Smooth muscle cell (in vitro differentiated cells): Measurements from ENCODE around the gene RELL1. TPM values are rescaled to one million over a fixed set of nuclear protein-coding genes. Genes with fewer than 3 reads are reported as not detected.

Experiments
- DNase-seq: peaks from one replicate; lab custom pipeline; 2025; ENCODE audit not compliant: unreplicated experiment; lab: John Stamatoyannopoulos, UW
- H2AFZ ChIP-seq: fragments of 200-600 bp; sonication (generic); 2 replicates; pipeline ENCODE4 v1.6.0; 2016; ENCODE audit warnings: antibody characterized with exemption, low read depth, mild to moderate bottlenecking
- H3F3A ChIP-seq: fragments of 200-600 bp; sonication (generic); 2 replicates; pipeline ENCODE4 v1.6.0; 2017; ENCODE audit warnings: antibody characterized with exemption, low read depth
- H3K27ac ChIP-seq: fragments of 200-600 bp; sonication (generic); 2 replicates; pipeline ENCODE4 v1.5.1; 2016; ENCODE audit warnings: low read depth, mild to moderate bottlenecking
- H3K27me3 ChIP-seq: fragments of 200-600 bp; sonication (generic); 2 replicates; pipeline ENCODE4 v1.6.1; 2016; ENCODE audit warnings: low read depth, mild to moderate bottlenecking
- H3K36me3 ChIP-seq: fragments of 200-600 bp; sonication (generic); 2 replicates; pipeline ENCODE4 v1.5.1; 2016; ENCODE audit warnings: low read depth
- H3K4me1 ChIP-seq: fragments of 200-600 bp; sonication (generic); 2 replicates; pipeline ENCODE4 v1.5.1; 2016; ENCODE audit warnings: low read depth
- H3K4me2 ChIP-seq: fragments of 200-600 bp; sonication (generic); 2 replicates; pipeline ENCODE4 v1.6.0; 2016; ENCODE audit warnings: mild to moderate bottlenecking
- H3K4me3 ChIP-seq: fragments of 200-600 bp; sonication (generic); 2 replicates; pipeline ENCODE4 v1.5.1; 2016; ENCODE audit warnings: mild to moderate bottlenecking
- H3K79me2 ChIP-seq: fragments of 200-600 bp; sonication (generic); 2 replicates; pipeline ENCODE4 v1.6.0; 2016; ENCODE audit warnings: low read depth, mild to moderate bottlenecking
- H3K9ac ChIP-seq: fragments of 200-600 bp; sonication (generic); 2 replicates; pipeline ENCODE4 v1.6.0; 2016; ENCODE audit warnings: low read depth
- H3K9me3 ChIP-seq: fragments of 200-600 bp; sonication (generic); replicated peaks from 2 replicates; pipeline ENCODE4 v1.5.1; 2016; ENCODE audit warnings: low read depth
- H4K20me1 ChIP-seq: fragments of 200-600 bp; sonication (generic); 2 replicates; pipeline ENCODE4 v1.6.0; 2016; ENCODE audit warnings: low read depth
- WGBS: methylation state at CpG from one replicate; pipeline ENCODE4 v1.1.7; 2016; ENCODE audit warnings: low lambda C conversion rate; 5-methylcytosine and 5-hydroxymethylcytosine counted together
- polyA plus RNA-seq: library from polyadenylated mRNA; unstranded; fragments of >200 nt; fragmentation: Nextera tagmentation; extraction: Ambion mirVana; gene quantifications from 2 replicates; pipeline ENCODE4 v1.2.1, GENCODE V29; 2016
- total RNA-seq: library from RNA; depleted of rRNA; stranded (reverse); fragments of >200 nt; gene quantifications from 2 replicates; pipeline ENCODE4 v1.2.3, GENCODE V29; 2014
- TF ChIP-seq, protein P1 (sequence below): fragments of 200-600 bp; sonication (generic); IDR thresholded peaks from 2 replicates; pipeline ENCODE4 v1.5.1; 2017; ENCODE audit warnings: borderline replicate concordance, mild to moderate bottlenecking, antibody characterized with exemption; ENCODE audit not compliant: insufficient read depth, poor library complexity, severe bottlenecking

Gene RELL1
- total and polyA plus RNA-seq, 2 experiments from 2014 or later: 3.5 to 36.3 TPM

DNA sequence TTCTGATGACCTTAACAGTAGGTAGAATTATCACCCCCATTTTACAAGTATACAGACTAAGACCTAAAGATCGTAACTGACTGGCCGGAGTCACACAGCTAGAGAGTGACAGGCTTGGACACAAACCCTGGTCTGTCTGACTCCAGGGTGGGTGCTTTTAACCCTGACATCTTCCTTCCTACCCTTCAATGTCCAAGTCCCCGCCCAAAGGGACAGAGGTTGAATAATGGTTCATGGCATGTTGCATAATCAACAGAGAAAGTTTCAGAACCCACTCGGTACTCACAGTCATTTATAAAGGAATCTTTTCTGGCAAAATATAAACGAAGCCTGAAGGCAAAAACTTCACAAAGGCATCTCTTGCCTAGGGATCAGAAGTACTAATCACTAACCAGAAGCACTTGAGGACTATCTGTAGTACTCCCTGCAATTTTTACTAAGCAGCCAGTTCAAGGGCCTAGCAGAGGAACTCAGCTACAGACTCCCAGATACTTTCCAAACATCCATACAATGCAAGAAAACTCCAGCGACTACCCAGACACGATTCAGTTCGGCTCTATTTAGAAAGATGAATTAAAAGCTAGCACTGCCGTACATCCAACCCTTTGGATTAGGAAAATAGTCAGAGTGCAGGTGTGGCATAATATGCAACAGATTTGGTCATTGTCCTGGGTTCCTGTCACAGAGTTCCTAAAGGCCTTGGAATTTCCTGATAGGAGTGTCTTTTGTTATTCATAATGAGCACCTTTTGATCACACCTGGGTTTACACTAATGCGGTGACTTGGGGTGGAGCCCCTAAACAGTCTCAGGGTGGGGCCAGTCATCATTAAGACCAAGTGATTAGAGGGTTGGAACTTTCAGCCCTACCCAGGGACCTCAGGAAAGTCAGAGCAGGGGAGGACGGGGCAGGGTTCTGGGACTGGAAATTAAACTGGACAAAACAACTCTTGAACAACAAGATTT lies 44.0 kb downstream of the RELL1 start:
- H3K27ac ChIP-seq: no peak overlapping the region
- no peak overlapping the region for H3K9ac ChIP-seq
- H2AFZ ChIP-seq: no peak overlapping the region
- no peak overlapping the region for H3K4me2 ChIP-seq
- no peaks in the 10 kb centered on the region for H3F3A ChIP-seq
- H3K36me3 ChIP-seq: no peaks in the 10 kb centered on the region
- no peak for DNase-seq
- H3K4me1 ChIP-seq: no peaks in the 10 kb centered on the region
- H4K20me1 ChIP-seq: peaks cover 6% of the 10 kb centered on the region
- WGBS: 72% methylated on average over 11 of the region's 11 CpGs
- no peaks in the 10 kb centered on the region for H3K27me3 ChIP-seq
- H3K4me3 ChIP-seq: no peak overlapping the region
- no peaks in the 10 kb centered on the region for H3K79me2 ChIP-seq
- TF ChIP-seq, protein P1, sequence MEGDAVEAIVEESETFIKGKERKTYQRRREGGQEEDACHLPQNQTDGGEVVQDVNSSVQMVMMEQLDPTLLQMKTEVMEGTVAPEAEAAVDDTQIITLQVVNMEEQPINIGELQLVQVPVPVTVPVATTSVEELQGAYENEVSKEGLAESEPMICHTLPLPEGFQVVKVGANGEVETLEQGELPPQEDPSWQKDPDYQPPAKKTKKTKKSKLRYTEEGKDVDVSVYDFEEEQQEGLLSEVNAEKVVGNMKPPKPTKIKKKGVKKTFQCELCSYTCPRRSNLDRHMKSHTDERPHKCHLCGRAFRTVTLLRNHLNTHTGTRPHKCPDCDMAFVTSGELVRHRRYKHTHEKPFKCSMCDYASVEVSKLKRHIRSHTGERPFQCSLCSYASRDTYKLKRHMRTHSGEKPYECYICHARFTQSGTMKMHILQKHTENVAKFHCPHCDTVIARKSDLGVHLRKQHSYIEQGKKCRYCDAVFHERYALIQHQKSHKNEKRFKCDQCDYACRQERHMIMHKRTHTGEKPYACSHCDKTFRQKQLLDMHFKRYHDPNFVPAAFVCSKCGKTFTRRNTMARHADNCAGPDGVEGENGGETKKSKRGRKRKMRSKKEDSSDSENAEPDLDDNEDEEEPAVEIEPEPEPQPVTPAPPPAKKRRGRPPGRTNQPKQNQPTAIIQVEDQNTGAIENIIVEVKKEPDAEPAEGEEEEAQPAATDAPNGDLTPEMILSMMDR: no peak
- H3K9me3 ChIP-seq: no peaks in the 10 kb centered on the region

DNA sequence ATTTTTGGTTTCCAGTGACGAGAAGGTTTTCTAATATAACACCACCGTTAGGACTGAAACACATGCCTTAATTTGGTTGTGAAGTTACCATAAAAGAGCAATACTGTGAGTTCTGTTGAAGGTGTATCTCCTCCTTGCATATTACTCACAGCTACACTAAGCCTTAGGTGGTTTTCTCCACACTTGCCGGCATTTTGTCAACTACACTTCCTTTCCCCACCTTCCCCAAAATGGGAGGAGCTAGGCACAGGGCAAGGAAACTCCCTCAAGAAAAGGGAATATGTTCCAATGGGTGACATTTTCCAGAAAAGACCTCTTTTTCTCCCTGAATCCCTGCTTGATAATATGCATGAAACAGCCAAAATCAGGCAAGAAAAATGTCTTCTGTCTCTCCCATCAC lies 44.8 kb downstream of the RELL1 start:
- H2AFZ ChIP-seq: no peak overlapping the region
- H3K4me1 ChIP-seq: no peaks in the 10 kb centered on the region
- H3K36me3 ChIP-seq: no peaks in the 10 kb centered on the region
- 87% methylated on average over 3 of the region's 3 CpGs for WGBS
- H3K4me2 ChIP-seq: no peak overlapping the region
- H3K27me3 ChIP-seq: no peaks in the 10 kb centered on the region
- TF ChIP-seq, protein P1: no peak
- H3K4me3 ChIP-seq: no peak overlapping the region
- H3F3A ChIP-seq: no peaks in the 10 kb centered on the region
- H3K9me3 ChIP-seq: no peaks in the 10 kb centered on the region
- peaks cover 6% of the 10 kb centered on the region for H4K20me1 ChIP-seq
- no peak for DNase-seq
- no peaks in the 10 kb centered on the region for H3K79me2 ChIP-seq
- no peak overlapping the region for H3K27ac ChIP-seq
- no peak overlapping the region for H3K9ac ChIP-seq

DNA sequence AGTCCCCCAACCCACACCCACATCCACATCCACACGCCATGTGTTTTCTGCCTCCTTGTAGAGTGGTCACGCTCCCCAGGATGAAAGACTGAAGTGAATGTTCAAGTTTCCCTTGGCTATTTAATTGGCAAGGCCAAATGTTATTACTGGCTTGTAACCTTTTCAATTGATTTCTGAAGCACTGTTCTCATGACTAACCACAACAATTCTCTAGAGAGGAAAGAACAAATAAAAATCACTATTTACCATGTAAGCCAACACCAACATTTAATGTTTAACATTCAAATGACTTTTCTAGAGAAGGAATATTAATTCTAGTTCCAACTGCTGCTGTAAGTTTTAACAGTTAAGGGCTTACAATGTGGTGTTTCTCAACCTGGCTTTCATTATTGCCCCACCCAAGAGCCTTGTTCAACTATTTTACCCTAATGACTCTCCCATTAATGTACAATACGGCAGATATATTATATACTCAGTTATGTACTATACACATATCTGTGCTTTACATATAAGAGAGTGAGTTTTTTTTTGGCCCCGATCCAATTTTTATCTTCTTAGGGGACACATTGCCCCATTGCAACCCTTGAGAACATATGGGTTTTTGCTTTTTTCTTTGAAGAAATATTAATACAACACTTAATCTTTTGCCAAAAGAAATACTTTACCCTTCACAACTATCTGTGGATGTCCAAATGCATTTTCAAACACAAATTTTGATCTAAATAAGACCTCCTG lies 46.5 kb downstream of the RELL1 start:
- no peak overlapping the region for H2AFZ ChIP-seq
- H4K20me1 ChIP-seq: peaks cover 6% of the 10 kb centered on the region
- no peaks in the 10 kb centered on the region for H3K4me1 ChIP-seq
- TF ChIP-seq, protein P1: no peak
- 96% methylated on average over 4 of the region's 4 CpGs for WGBS
- no peak overlapping the region for H3K27ac ChIP-seq
- no peak for DNase-seq
- no peaks in the 10 kb centered on the region for H3K9me3 ChIP-seq
- H3F3A ChIP-seq: no peaks in the 10 kb centered on the region
- H3K4me2 ChIP-seq: no peak overlapping the region
- no peaks in the 10 kb centered on the region for H3K27me3 ChIP-seq
- H3K36me3 ChIP-seq: no peaks in the 10 kb centered on the region
- H3K9ac ChIP-seq: no peak overlapping the region
- H3K79me2 ChIP-seq: no peaks in the 10 kb centered on the region
- H3K4me3 ChIP-seq: no peak overlapping the region
